Upper lobe of left lung (tissue), 6 donors: ENCODE measurements around the gene GAS2. TPM values are rescaled to one million over a fixed set of nuclear protein-coding genes. Genes with fewer than 3 reads are reported as not detected.

Source experiments
- ATAC-seq, 2 donors: fragments of 200-7000 bp; cut with Tn5 transposase; one replicate each; pipeline ENCODE4 v1.9.1; 2022; ENCODE audit warnings: mild to moderate bottlenecking in 2 of 2, moderate library complexity in 2 of 2; ENCODE audit not compliant: low FRiP score in 2 of 2
- DNase-seq, 2 donors: peaks; one replicate each; pipeline ENCODE4 v3.0.0-alpha.2; 2019 to 2020
- H3K27ac ChIP-seq, 4 donors: fragments of 200-600 bp; sonication (generic); one replicate each; pipeline ENCODE4 v1.5.1; 2016 to 2019
- H3K27me3 ChIP-seq, 4 donors: fragments of 200-600 bp; sonication (generic); one replicate each; pipeline ENCODE4 v1.5.1; 2017 to 2019
- H3K36me3 ChIP-seq, 4 donors: fragments of 200-600 bp; sonication (generic); one replicate each; pipeline ENCODE4 v1.5.1; 2016 to 2019
- H3K4me1 ChIP-seq, 4 donors: fragments of 200-600 bp; sonication (generic); one replicate each; pipeline ENCODE4 v1.5.1; 2018 to 2019
- H3K4me3 ChIP-seq, 4 donors: fragments of 200-600 bp; sonication (generic); one replicate each; pipeline ENCODE4 v1.5.1; 2017 to 2019; ENCODE audit warnings: mild to moderate bottlenecking in 2 of 4, moderate library complexity in 1 of 4
- H3K9me3 ChIP-seq, 4 donors: fragments of 200-600 bp; sonication (generic); one replicate each; pipeline ENCODE4 v1.5.1; 2018 to 2019
- CTCF ChIP-seq, 6 experiments: fragments of 450-650 bp in 4 of 6; fragments of 200-600 bp in 2 of 6; sonication (generic) in 2 of 6; IDR thresholded peaks; one replicate each; pipeline ENCODE4 v1.5.1; 2016 to 2019; ENCODE audit warnings: antibody characterized with exemption in 6 of 6
- EP300 ChIP-seq, 4 donors: sonication (generic); formaldehyde crosslinking; IDR thresholded peaks; one replicate each; pipeline ENCODE4 v1.5.1; 2017; ENCODE audit warnings: antibody characterized with exemption in 4 of 4, control low read depth in 2 of 4
- POLR2A ChIP-seq, 4 donors: fragments of 450-650 bp; IDR thresholded peaks; one replicate each; pipeline ENCODE4 v1.5.1; 2016 to 2017; ENCODE audit warnings: antibody characterized with exemption in 4 of 4, mild to moderate bottlenecking in 2 of 4
- POLR2AphosphoS5 ChIP-seq, 2 donors: sonication (generic); formaldehyde crosslinking; IDR thresholded peaks; one replicate each; pipeline ENCODE4 v1.5.1; 2017; ENCODE audit warnings: antibody characterized with exemption in 2 of 2
- WGBS, 2 donors: methylation state at CpG; one replicate each; pipeline ENCODE4 v1.1.5; 2017 to 2018; 5-methylcytosine and 5-hydroxymethylcytosine counted together
- total RNA-seq, 6 donors: library from RNA; depleted of rRNA in 4 of 6; stranded (reverse); fragments of >200 nt in 4 of 6; gene quantifications; one replicate each; pipeline versions ENCODE4 v1.1.0 to v1.2.1, GENCODE V29; 2016 to 2021
- donor health status: DM: no; HTN: no; CAD: no; lungs with moderate emphysema.
- donor health status: DM: no; HTN: yes; CAD: no; lungs with severe emphysema.

Gene GAS2
- total RNA-seq, 6 donors from 2014 or later = 1.5 to 6.3 (median 2.1) TPM; not detected in 1

- no peak for TF ChIP-seq POLR2A (IDR thresholded peaks at IDR 0.05)
- TF ChIP-seq CTCF (IDR thresholded peaks at IDR 0.05) = no peak
- no peak for TF ChIP-seq POLR2AphosphoS5 (IDR thresholded peaks at IDR 0.05)
- no peak for TF ChIP-seq EP300 (IDR thresholded peaks at IDR 0.05)
- ATAC-seq (no peak), DNase-seq (no peak)
- Histone ChIP-seq H3K27me3 (no peaks in the 10 kb centered on the region), H3K4me3 (no peak overlapping the region), H3K27ac (no peak overlapping the region), H3K9me3 (no peaks in the 10 kb centered on the region), H3K4me1 (no peaks in the 10 kb centered on the region), H3K36me3 (no peaks in the 10 kb centered on the region)
- 33 to 35% methylated on average over 1 of the region's 1 CpG for WGBS, 2 donors
These were observed 9.2 kb upstream of the GAS2 start for GRCh38 chr11:22657101-22657694.

GRCh38 chr11:22659783-22660182 is 6.6 kb upstream of the GAS2 start:
- H3K4me1 ChIP-seq = no peaks in the 10 kb centered on the region
- 92 to 100% methylated on average over 1 of the region's 1 CpG for WGBS, 2 donors
- TF ChIP-seq CTCF (IDR thresholded peaks at IDR 0.05) (no peak), POLR2A (IDR thresholded peaks at IDR 0.05) (no peak), POLR2AphosphoS5 (IDR thresholded peaks at IDR 0.05) (no peak), EP300 (IDR thresholded peaks at IDR 0.05) (no peak)
- no peak overlapping the region for H3K27ac ChIP-seq
- H3K9me3 ChIP-seq = no peaks in the 10 kb centered on the region
- H3K4me3 ChIP-seq = no peak overlapping the region
- H3K27me3 ChIP-seq = no peaks in the 10 kb centered on the region
- DNase-seq = no peak
- no peak for ATAC-seq
- no peaks in the 10 kb centered on the region for H3K36me3 ChIP-seq

GRCh38 chr11:22666688-22667439 is 453 bp downstream of the GAS2 start:
- 7 to 8% methylated on average over 19 to 34 of the region's 40 CpGs for WGBS, 2 donors
- H3K4me1 ChIP-seq = peaks cover 11 to 14% (median 12%) of the 10 kb centered on the region in 4 donors
- no peaks in the 10 kb centered on the region for H3K9me3 ChIP-seq
- H3K27ac ChIP-seq = no peak overlapping the region
- DNase-seq (peak; percentile 24 to 87), ATAC-seq (peak in 1 of 2 donors; percentile 66)
- H3K36me3 ChIP-seq = no peaks in the 10 kb centered on the region
- peaks cover 0 to 11% (median 5%) of the 10 kb centered on the region in 4 donors for H3K27me3 ChIP-seq
- TF ChIP-seq EP300 (IDR thresholded peaks at IDR 0.05) = no peak
- H3K4me3 ChIP-seq = peak overlapping the region; percentile 9 to 43 (median 35)

GRCh38 chr11:22668005-22668796 is 1.8 kb downstream of the GAS2 start:
- Histone ChIP-seq H3K36me3 (no peaks in the 10 kb centered on the region), H3K27me3 (peaks cover 0 to 11% (median 5%) of the 10 kb centered on the region in 4 donors), H3K4me3 (no peak overlapping the region), H3K4me1 (peaks cover 11 to 14% (median 12%) of the 10 kb centered on the region in 4 donors), H3K27ac (no peak overlapping the region), H3K9me3 (no peaks in the 10 kb centered on the region)
- ATAC-seq (no peak), DNase-seq (no peak)
- 56 to 57% methylated on average over 3 of the region's 3 CpGs for WGBS, 2 donors
- TF ChIP-seq POLR2A (IDR thresholded peaks at IDR 0.05) = no peak
- no peak for TF ChIP-seq CTCF (IDR thresholded peaks at IDR 0.05)
- TF ChIP-seq POLR2AphosphoS5 (IDR thresholded peaks at IDR 0.05) = no peak
- TF ChIP-seq EP300 (IDR thresholded peaks at IDR 0.05) = no peak

GRCh38 chr11:22669368-22669767 is 3.0 kb downstream of the GAS2 start:
- no peaks in the 10 kb centered on the region for H3K36me3 ChIP-seq
- no peak overlapping the region for H3K4me3 ChIP-seq
- no peak overlapping the region for H3K27ac ChIP-seq
- H3K9me3 ChIP-seq = no peaks in the 10 kb centered on the region
- no peak for DNase-seq
- 91 to 95% methylated on average over 2 of the region's 2 CpGs for WGBS, 2 donors
- H3K27me3 ChIP-seq = peaks cover 0 to 11% (median 5%) of the 10 kb centered on the region in 4 donors
- H3K4me1 ChIP-seq = peaks cover 11 to 14% (median 12%) of the 10 kb centered on the region in 4 donors
- no peak for ATAC-seq
- TF ChIP-seq POLR2A (IDR thresholded peaks at IDR 0.05) (no peak), EP300 (IDR thresholded peaks at IDR 0.05) (no peak), CTCF (IDR thresholded peaks at IDR 0.05) (no peak), POLR2AphosphoS5 (IDR thresholded peaks at IDR 0.05) (no peak)
